Activated T-cell treated with anti-CD3 and anti-CD28 coated beads for 48 hours (primary cell): Measurements from ENCODE around the gene ITIH6.
"Not testable (repeated sequence)": the region's sequence is repeated elsewhere in the genome, so short reads cannot be mapped to it uniquely, and the experiment has no call there.

Experiments used
- DNase-seq: peaks from one replicate; pipeline ENCODE4 v3.0.0-alpha.2; 2020; ENCODE audit warnings: low read depth

ITIH6 gene

GRCh38 chrX:54798137-54798536, at the start of gene ITIH6:
Gene ITIH6, minus strand, starts transcription at chrX:54798255. Its CDS starts 45 bp downstream, at chrX:54798210.
- no peak for DNase-seq

- not testable (repeated sequence) for DNase-seq
Measured at GRCh38 chrX:54847700-54848099, 49.6 kb upstream of the ITIH6 start.

- DNase-seq = no peak
Measured at GRCh38 chrX:54843050-54843449, 45.0 kb upstream of the ITIH6 start.

GRCh38 chrX:54842607-54843006, 44.6 kb upstream of the ITIH6 start:
- no peak for DNase-seq

- DNase-seq = not testable (repeated sequence)
Measured at GRCh38 chrX:54841184-54841874, 43.3 kb upstream of the ITIH6 start.

- no peak for DNase-seq
Measured at GRCh38 chrX:54838583-54838982, 40.5 kb upstream of the ITIH6 start.

GRCh38 chrX:54826598-54826997, 28.5 kb upstream of the ITIH6 start:
- no peak for DNase-seq

- DNase-seq = peak; percentile 1
Measured at GRCh38 chrX:54825716-54826438, 27.8 kb upstream of the ITIH6 start.

GRCh38 chrX:54824722-54825121, 26.7 kb upstream of the ITIH6 start:
- no peak for DNase-seq

GRCh38 chrX:54824195-54824594, 26.1 kb upstream of the ITIH6 start:
- no peak for DNase-seq

GRCh38 chrX:54821310-54821709, 23.3 kb upstream of the ITIH6 start:
- DNase-seq = no peak

- DNase-seq = no peak
Measured at GRCh38 chrX:54820737-54821136, 22.7 kb upstream of the ITIH6 start.

- DNase-seq = no peak
Measured at GRCh38 chrX:54819201-54819600, 21.1 kb upstream of the ITIH6 start.

- no peak for DNase-seq
Measured at GRCh38 chrX:54818221-54818620, 20.2 kb upstream of the ITIH6 start.

GRCh38 chrX:54817220-54817820, 19.3 kb upstream of the ITIH6 start:
- DNase-seq = no peak

GRCh38 chrX:54812306-54812705, 14.3 kb upstream of the ITIH6 start:
- DNase-seq = no peak

GRCh38 chrX:54811301-54811885, 13.3 kb upstream of the ITIH6 start:
- DNase-seq = no peak

- DNase-seq = no peak
Measured at GRCh38 chrX:54810532-54810931, 12.5 kb upstream of the ITIH6 start.

- peak; percentile 79 for DNase-seq
Measured at GRCh38 chrX:54808605-54809483, 10.8 kb upstream of the ITIH6 start.

- peak; percentile 11 for DNase-seq
Measured at GRCh38 chrX:54808109-54808604, 10.1 kb upstream of the ITIH6 start.

- peak; percentile 5 for DNase-seq
Measured at GRCh38 chrX:54807524-54808108, 9.6 kb upstream of the ITIH6 start, which contains the start of gene MAGED2. Gene MAGED2, plus strand, starts transcription at chrX:54807745. Its CDS starts 1,587 bp downstream, at chrX:54809332.
